Neural progenitor cell (in vitro differentiated cells): ENCODE results near the gene DRD2. TPM values are rescaled to one million over a fixed set of nuclear protein-coding genes. Genes with fewer than 3 reads are reported as not detected.

Experiments
- DNase-seq: peaks from one replicate; pipeline ENCODE4 v3.0.0-alpha.2; 2016; ENCODE audit warnings: low spot score
- H2AFZ ChIP-seq: fragments of 200-600 bp; sonication (generic); replicated peaks from 2 replicates; pipeline ENCODE4 v1.6.1; 2016; ENCODE audit warnings: antibody characterized with exemption
- H3F3A ChIP-seq: fragments of 200-600 bp; sonication (generic); 2 replicates; pipeline ENCODE4 v1.6.1; 2016; ENCODE audit warnings: antibody characterized with exemption, low read depth
- H3K27ac ChIP-seq: fragments of 200-600 bp; sonication (generic); 2 replicates; pipeline ENCODE4 v1.5.1; 2016; ENCODE audit warnings: mild to moderate bottlenecking
- H3K27me3 ChIP-seq: fragments of 200-600 bp; sonication (generic); 2 replicates; pipeline ENCODE4 v1.6.1; 2016; ENCODE audit warnings: mild to moderate bottlenecking, moderate library complexity
- H3K36me3 ChIP-seq: fragments of 200-600 bp; sonication (generic); 2 replicates; pipeline ENCODE4 v1.5.1; 2016
- H3K4me1 ChIP-seq: fragments of 200-600 bp; sonication (generic); 2 replicates; pipeline ENCODE4 v1.6.1; 2016; ENCODE audit warnings: mixed run types
- H3K4me2 ChIP-seq: fragments of 200-600 bp; sonication (generic); 2 replicates; pipeline ENCODE4 v1.6.1; 2016
- H3K4me3 ChIP-seq: fragments of 200-600 bp; sonication (generic); 2 replicates; pipeline ENCODE4 v1.5.1; 2016
- H3K79me2 ChIP-seq: fragments of 200-600 bp; sonication (generic); 2 replicates; pipeline ENCODE4 v1.6.1; 2016; ENCODE audit warnings: low read depth
- H3K9ac ChIP-seq: fragments of 200-600 bp; sonication (generic); 2 replicates; pipeline ENCODE4 v1.6.1; 2016
- H3K9me3 ChIP-seq: fragments of 200-600 bp; sonication (generic); 2 replicates; pipeline ENCODE4 v1.5.1; 2016; ENCODE audit warnings: low read depth
- H4K20me1 ChIP-seq: fragments of 200-600 bp; sonication (generic); 2 replicates; pipeline ENCODE4 v1.6.1; 2016; ENCODE audit warnings: low read depth
- H3K27ac Mint-ChIP-seq: 3 replicates; pipeline ENCODE4 v1.8.0; 2021; ENCODE audit warnings: mixed read lengths
- H3K27me3 Mint-ChIP-seq: 2 replicates; pipeline ENCODE4 v1.8.0; 2022; ENCODE audit warnings: low read depth, mild to moderate bottlenecking, inconsistent platforms, moderate library complexity, mixed read lengths; ENCODE audit not compliant: insufficient read depth
- H3K36me3 Mint-ChIP-seq: 3 replicates; pipeline ENCODE4 v1.8.0; 2021; ENCODE audit warnings: mixed read lengths
- H3K4me1 Mint-ChIP-seq: 3 replicates; pipeline ENCODE4 v1.8.0; 2021; ENCODE audit warnings: mixed read lengths
- H3K4me3 Mint-ChIP-seq: 3 replicates; pipeline ENCODE4 v1.8.0; 2021; ENCODE audit warnings: mild to moderate bottlenecking, moderate library complexity, mixed read lengths
- H3K9me3 Mint-ChIP-seq: 3 replicates; pipeline ENCODE4 v1.8.0; 2020; ENCODE audit warnings: mixed read lengths
- EZH2 ChIP-seq: fragments of 200-600 bp; sonication (generic); IDR thresholded peaks from 2 replicates; pipeline ENCODE4 v1.6.1; 2017; ENCODE audit warnings: antibody characterized with exemption, mild to moderate bottlenecking, moderate library complexity
- EZH2phosphoT487 ChIP-seq: fragments of 200-600 bp; sonication (generic); IDR thresholded peaks from 2 replicates; pipeline ENCODE4 v1.6.1; 2017; ENCODE audit warnings: antibody characterized with exemption
- total RNA-seq: library from RNA; depleted of rRNA; stranded (reverse); fragments of >200 nt; gene quantifications from 2 replicates; pipeline ENCODE4 v1.2.3, GENCODE V29; 2015; ENCODE audit warnings: low replicate concordance
- TF ChIP-seq, protein P1 (sequence below): fragments of 200-600 bp; sonication (generic); IDR thresholded peaks from 2 replicates; pipeline ENCODE4 v1.5.1; 2017; ENCODE audit warnings: antibody characterized with exemption, mild to moderate bottlenecking

The DRD2 gene
- total RNA-seq, 1 donor from 2014 or later = 0.21 TPM

DNA sequence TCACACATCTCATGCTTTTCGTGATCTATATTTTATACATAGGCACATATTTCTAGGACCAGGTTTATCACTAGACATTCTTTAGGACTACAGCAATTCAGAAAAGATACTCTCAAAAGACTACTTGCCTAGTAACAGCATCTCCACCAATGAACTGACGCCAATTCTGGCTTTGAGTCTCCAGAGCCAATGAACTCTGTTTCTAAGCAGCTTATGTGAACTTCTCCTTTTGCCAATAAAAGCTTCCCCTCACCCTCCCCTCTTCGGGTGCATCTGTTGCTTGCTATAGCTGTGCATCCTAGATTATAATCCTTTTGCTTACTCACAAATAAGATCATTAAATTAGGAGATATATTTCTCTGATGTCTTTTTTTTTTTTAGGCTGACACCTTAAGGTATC, 99.0 kb downstream of the DRD2 start:
- H3K36me3 ChIP-seq = no peaks in the 10 kb centered on the region
- no peak overlapping the region for H3K4me2 ChIP-seq
- H3K27ac Mint-ChIP-seq = no peak overlapping the region
- DNase-seq = no peak
- no peak overlapping the region for H2AFZ ChIP-seq
- H3F3A ChIP-seq = no peaks in the 10 kb centered on the region
- no peak overlapping the region for H3K4me3 Mint-ChIP-seq
- no peak overlapping the region for H3K9ac ChIP-seq
- H3K4me1 ChIP-seq = peaks cover 10% of the 10 kb centered on the region
- H3K27me3 Mint-ChIP-seq = no peaks in the 10 kb centered on the region
- no peak overlapping the region for H3K27ac ChIP-seq
- H3K27me3 ChIP-seq = no peaks in the 10 kb centered on the region
- TF ChIP-seq, protein P1, sequence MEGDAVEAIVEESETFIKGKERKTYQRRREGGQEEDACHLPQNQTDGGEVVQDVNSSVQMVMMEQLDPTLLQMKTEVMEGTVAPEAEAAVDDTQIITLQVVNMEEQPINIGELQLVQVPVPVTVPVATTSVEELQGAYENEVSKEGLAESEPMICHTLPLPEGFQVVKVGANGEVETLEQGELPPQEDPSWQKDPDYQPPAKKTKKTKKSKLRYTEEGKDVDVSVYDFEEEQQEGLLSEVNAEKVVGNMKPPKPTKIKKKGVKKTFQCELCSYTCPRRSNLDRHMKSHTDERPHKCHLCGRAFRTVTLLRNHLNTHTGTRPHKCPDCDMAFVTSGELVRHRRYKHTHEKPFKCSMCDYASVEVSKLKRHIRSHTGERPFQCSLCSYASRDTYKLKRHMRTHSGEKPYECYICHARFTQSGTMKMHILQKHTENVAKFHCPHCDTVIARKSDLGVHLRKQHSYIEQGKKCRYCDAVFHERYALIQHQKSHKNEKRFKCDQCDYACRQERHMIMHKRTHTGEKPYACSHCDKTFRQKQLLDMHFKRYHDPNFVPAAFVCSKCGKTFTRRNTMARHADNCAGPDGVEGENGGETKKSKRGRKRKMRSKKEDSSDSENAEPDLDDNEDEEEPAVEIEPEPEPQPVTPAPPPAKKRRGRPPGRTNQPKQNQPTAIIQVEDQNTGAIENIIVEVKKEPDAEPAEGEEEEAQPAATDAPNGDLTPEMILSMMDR = no peak
- TF ChIP-seq EZH2 (no peak), EZH2phosphoT487 (no peak)
- H3K9me3 Mint-ChIP-seq = no peaks in the 10 kb centered on the region
- H3K36me3 Mint-ChIP-seq = no peaks in the 10 kb centered on the region
- peaks cover 6% of the 10 kb centered on the region for H3K4me1 Mint-ChIP-seq
- no peaks in the 10 kb centered on the region for H3K9me3 ChIP-seq
- no peaks in the 10 kb centered on the region for H4K20me1 ChIP-seq
- H3K4me3 ChIP-seq = no peak overlapping the region
- H3K79me2 ChIP-seq = no peaks in the 10 kb centered on the region

DNA sequence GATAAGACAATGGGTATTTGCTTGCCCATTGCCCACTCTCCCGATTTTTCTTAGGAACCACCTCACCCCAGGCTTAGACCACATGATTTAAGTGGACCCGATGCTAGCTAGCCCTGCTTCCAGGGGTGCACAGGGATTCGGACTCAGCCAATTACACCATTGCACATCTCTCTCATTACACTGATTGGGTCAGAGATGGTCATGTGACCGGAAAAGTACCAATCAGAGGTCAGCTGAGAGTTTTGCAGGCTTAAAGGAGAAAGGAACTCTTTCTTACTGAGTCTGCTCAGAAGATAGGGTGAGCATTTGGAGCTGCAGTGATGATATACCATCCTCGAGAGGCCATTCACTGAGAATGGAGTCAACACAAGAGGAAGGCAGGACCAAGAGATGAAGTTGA, 99.8 kb downstream of the DRD2 start:
- H3K9ac ChIP-seq = no peak overlapping the region
- H3K4me1 Mint-ChIP-seq = peaks cover 6% of the 10 kb centered on the region
- no peak overlapping the region for H3K4me3 ChIP-seq
- H3F3A ChIP-seq = no peaks in the 10 kb centered on the region
- no peak for TF ChIP-seq EZH2
- TF ChIP-seq, protein P1 = no peak
- no peak for TF ChIP-seq EZH2phosphoT487
- DNase-seq = no peak
- no peaks in the 10 kb centered on the region for H3K9me3 ChIP-seq
- H3K4me2 ChIP-seq = no peak overlapping the region
- no peaks in the 10 kb centered on the region for H3K79me2 ChIP-seq
- no peaks in the 10 kb centered on the region for H3K27me3 ChIP-seq
- H3K36me3 ChIP-seq = no peaks in the 10 kb centered on the region
- H3K9me3 Mint-ChIP-seq = no peaks in the 10 kb centered on the region
- no peak overlapping the region for H3K4me3 Mint-ChIP-seq
- H4K20me1 ChIP-seq = no peaks in the 10 kb centered on the region
- H3K27ac ChIP-seq = no peak overlapping the region
- H3K27me3 Mint-ChIP-seq = no peaks in the 10 kb centered on the region
- H3K27ac Mint-ChIP-seq = no peak overlapping the region
- peaks cover 10% of the 10 kb centered on the region for H3K4me1 ChIP-seq
- H2AFZ ChIP-seq = no peak overlapping the region
- H3K36me3 Mint-ChIP-seq = no peaks in the 10 kb centered on the region

DNA sequence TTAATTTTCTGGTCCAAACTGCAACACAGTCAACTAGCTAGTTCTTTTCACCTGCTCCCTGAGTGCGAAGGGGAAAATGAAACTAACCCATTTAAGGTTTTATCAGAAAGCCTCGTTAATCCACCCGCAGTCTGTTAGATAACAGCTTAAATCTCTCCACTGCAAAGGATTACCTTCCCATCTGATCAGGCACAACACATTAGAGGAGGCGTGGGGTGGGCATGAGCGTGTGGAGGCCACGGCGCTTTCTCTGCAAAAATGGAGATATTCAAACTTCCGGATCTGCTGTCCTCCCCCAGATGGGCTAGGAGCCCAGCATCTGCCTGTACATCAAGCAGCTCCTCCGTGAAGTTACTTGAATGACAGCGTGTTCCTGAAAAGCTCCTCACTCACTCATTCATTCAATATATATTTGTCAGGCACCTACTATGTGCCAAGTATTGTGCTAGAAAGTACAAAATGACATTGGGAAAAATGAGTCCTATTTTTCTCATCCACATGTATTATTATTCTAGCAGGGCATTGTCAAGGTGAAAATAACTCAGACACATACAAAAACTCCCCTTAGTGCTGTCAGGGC, 101.1 kb downstream of the DRD2 start:
- Histone ChIP-seq H3K9ac (no peak overlapping the region), H3K36me3 (no peaks in the 10 kb centered on the region), H2AFZ (no peak overlapping the region), H3K27me3 (no peaks in the 10 kb centered on the region), H3K4me1 (peaks cover 10% of the 10 kb centered on the region), H3K4me2 (no peak overlapping the region), H3K4me3 (no peak overlapping the region), H3K9me3 (no peaks in the 10 kb centered on the region), H3K79me2 (no peaks in the 10 kb centered on the region), H3F3A (no peaks in the 10 kb centered on the region), H4K20me1 (no peaks in the 10 kb centered on the region), H3K27ac (no peak overlapping the region)
- DNase-seq = no peak
- no peaks in the 10 kb centered on the region for H3K9me3 Mint-ChIP-seq
- H3K36me3 Mint-ChIP-seq = no peaks in the 10 kb centered on the region
- no peak overlapping the region for H3K27ac Mint-ChIP-seq
- TF ChIP-seq EZH2 = no peak
- no peak for TF ChIP-seq EZH2phosphoT487
- TF ChIP-seq, protein P1 = no peak
- no peak overlapping the region for H3K4me3 Mint-ChIP-seq
- H3K27me3 Mint-ChIP-seq = peaks cover 2% of the 10 kb centered on the region
- peaks cover 6% of the 10 kb centered on the region for H3K4me1 Mint-ChIP-seq
